Activated CD8-positive, alpha-beta T cell treated with anti-CD3 and anti-CD28 coated beads for 36 hours (primary cell): Measurements from ENCODE around the gene ATP1B3. TPM values are rescaled to one million over a fixed set of nuclear protein-coding genes. Genes with fewer than 3 reads are reported as not detected.

ENCODE experiments used
- ATAC-seq: fragments of 200-7000 bp; cut with Tn5 transposase; one replicate; pipeline ENCODE4 v1.10.0; 2021; ENCODE audit warnings: mild to moderate bottlenecking, moderate library complexity
- CTCF ChIA-PET: fragments of 350-600 bp; sonication (Branson Sonifier 250); formaldehyde crosslinking; loops from one replicate; lab custom pipeline; 2021; ENCODE audit warnings: antibody characterized with exemption; lab: Charles Lee
- POLR2A ChIA-PET: fragments of 350-600 bp; sonication (Branson Sonifier 250); formaldehyde crosslinking; loops from one replicate; lab custom pipeline; 2021; ENCODE audit warnings: antibody characterized with exemption; lab: Charles Lee
- DNase-seq: peaks from one replicate; pipeline ENCODE4 v3.0.0-alpha.2; 2020
- H3K27ac Mint-ChIP-seq: one replicate; pipeline ENCODE4 v1.8.0; 2021; ENCODE audit warnings: mild to moderate bottlenecking, mixed read lengths
- H3K27me3 Mint-ChIP-seq: one replicate; pipeline ENCODE4 v1.8.0; 2021; ENCODE audit warnings: mixed read lengths
- H3K36me3 Mint-ChIP-seq: one replicate; pipeline ENCODE4 v1.8.0; 2021; ENCODE audit warnings: low read depth, mixed read lengths
- H3K4me1 Mint-ChIP-seq: one replicate; pipeline ENCODE4 v1.8.0; 2021; ENCODE audit warnings: low read depth, mixed read lengths
- H3K4me3 Mint-ChIP-seq: one replicate; pipeline ENCODE4 v1.8.0; 2021; ENCODE audit warnings: mild to moderate bottlenecking, moderate library complexity, mixed read lengths
- H3K9me3 Mint-ChIP-seq: one replicate; pipeline ENCODE4 v1.8.0; 2021; ENCODE audit warnings: mixed read lengths
- intact Hi-C: fragments of 100-400 bp; cut with micrococcal nuclease; formaldehyde crosslinking; loops from one replicate; pipeline ENCODE4 v1.10.0; 2022
- total RNA-seq, 2 experiments: library from RNA; stranded (reverse); gene quantifications; one replicate each; pipeline ENCODE4 v1.2.3, GENCODE V29; 2021
- TF ChIP-seq, protein P1 (sequence below): fragments of 200-600 bp; IDR thresholded peaks from one replicate; pipeline ENCODE4 v1.8.0; 2022; ENCODE audit warnings: antibody characterized with exemption, mild to moderate bottlenecking

The ATP1B3 gene
- total RNA-seq, 2 experiments from 2014 or later: 127 to 134 TPM

DNA sequence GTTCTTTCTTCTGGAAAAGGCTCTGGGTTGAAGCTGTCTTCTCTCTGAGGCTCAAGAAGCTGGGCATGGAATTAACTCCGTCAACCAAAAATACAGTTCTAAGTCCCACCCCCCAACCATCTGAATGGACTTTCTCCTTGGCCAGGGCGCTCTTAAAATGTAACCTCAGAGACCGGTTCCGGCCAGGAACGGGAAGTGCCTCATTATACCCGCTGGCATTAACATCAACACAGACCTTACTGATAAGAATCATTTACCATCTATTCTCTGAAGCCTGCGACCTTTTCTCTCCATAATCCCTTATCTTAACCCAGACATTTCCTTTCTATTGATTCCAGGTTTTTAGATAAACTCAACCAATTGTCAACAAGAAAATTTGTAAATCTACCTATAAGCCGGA lies 64.7 kb downstream of the ATP1B3 start:
- H3K4me3 Mint-ChIP-seq: no peak overlapping the region
- peaks cover 16% of the 10 kb centered on the region for H3K4me1 Mint-ChIP-seq
- TF ChIP-seq, protein P1, sequence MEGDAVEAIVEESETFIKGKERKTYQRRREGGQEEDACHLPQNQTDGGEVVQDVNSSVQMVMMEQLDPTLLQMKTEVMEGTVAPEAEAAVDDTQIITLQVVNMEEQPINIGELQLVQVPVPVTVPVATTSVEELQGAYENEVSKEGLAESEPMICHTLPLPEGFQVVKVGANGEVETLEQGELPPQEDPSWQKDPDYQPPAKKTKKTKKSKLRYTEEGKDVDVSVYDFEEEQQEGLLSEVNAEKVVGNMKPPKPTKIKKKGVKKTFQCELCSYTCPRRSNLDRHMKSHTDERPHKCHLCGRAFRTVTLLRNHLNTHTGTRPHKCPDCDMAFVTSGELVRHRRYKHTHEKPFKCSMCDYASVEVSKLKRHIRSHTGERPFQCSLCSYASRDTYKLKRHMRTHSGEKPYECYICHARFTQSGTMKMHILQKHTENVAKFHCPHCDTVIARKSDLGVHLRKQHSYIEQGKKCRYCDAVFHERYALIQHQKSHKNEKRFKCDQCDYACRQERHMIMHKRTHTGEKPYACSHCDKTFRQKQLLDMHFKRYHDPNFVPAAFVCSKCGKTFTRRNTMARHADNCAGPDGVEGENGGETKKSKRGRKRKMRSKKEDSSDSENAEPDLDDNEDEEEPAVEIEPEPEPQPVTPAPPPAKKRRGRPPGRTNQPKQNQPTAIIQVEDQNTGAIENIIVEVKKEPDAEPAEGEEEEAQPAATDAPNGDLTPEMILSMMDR: no peak
- H3K9me3 Mint-ChIP-seq: no peaks in the 10 kb centered on the region
- DNase-seq: no peak
- ChIA-PET POLR2A (no interaction called here), CTCF (interaction anchor here (0.7 to 1.1 kb wide), 2 partner anchors 66 to 69 kb away, joined by 3 read pairs; no protein-coding TSS in a partner anchor)
- H3K36me3 Mint-ChIP-seq: no peaks in the 10 kb centered on the region
- no peak overlapping the region for H3K27ac Mint-ChIP-seq
- H3K27me3 Mint-ChIP-seq: no peaks in the 10 kb centered on the region
- ATAC-seq: no peak
- intact Hi-C loops: no loop called here

DNA sequence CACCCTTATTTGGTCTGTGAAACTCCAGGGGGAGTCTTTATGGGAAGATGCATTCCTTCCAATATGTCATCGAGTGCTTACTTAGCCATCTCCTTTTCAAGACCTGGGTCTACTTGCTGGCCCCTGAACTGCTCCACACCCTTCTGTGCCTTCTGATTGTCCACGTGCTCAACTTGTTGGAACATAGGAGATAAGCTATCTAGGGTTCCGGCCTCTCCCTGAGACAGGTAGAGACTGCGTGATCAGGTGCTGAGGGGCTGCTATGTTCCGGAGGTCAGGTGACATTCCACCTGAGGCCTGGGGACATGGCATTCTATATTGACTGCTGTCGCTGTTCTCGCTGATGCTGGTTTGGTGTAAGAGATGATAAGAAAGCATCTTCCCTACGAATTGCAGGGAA lies 65.6 kb downstream of the ATP1B3 start:
- Mint-ChIP-seq H3K4me1 (peaks cover 16% of the 10 kb centered on the region), H3K27me3 (no peaks in the 10 kb centered on the region), H3K27ac (no peak overlapping the region), H3K9me3 (no peaks in the 10 kb centered on the region), H3K36me3 (no peaks in the 10 kb centered on the region), H3K4me3 (no peak overlapping the region)
- POLR2A ChIA-PET: no interaction called here
- DNase-seq: no peak
- CTCF ChIA-PET: no interaction called here
- intact Hi-C loops: no loop called here
- no peak for ATAC-seq
- TF ChIP-seq, protein P1: no peak

DNA sequence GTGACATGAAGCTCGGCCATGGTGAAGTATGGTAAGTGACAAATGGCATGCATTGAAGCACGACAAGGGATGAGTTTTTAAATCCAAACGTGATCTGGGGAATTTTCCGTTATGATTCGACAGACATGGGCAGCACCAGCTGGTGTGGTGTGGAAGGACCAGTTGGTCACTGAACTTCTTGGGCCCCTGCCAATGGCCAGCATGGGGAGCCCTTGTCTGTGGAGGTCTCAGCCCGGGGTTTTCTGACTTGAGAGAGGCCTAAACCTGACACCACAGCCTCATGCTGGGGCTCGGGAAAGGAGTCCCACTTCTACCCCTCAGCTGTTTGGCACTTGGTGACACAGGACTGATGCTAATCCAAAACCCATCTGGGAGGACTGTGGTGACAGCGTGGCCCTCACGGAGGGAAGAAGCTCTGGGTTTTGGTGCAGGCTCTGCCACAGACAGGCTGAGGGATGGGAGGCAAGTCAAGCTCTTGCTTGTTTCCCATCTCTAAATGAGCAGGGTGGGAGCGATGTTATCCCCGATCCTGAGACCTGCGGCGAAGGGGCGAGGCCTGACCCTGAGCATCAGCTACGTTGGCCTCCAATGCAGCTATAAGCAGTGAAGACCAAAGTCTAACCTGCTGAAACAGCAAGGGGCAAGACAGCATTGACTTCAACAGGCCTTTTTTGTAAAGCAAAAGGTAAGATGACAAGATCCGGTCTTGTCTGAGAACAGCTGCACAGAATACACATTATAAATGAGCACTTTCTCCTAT lies 69.5 kb downstream of the ATP1B3 start:
- ATAC-seq: no peak
- Mint-ChIP-seq H3K4me3 (no peak overlapping the region), H3K27ac (no peak overlapping the region), H3K9me3 (no peaks in the 10 kb centered on the region), H3K36me3 (peaks cover 2% of the 10 kb centered on the region), H3K4me1 (peaks cover 10% of the 10 kb centered on the region), H3K27me3 (no peaks in the 10 kb centered on the region)
- intact Hi-C loops: no loop called here
- POLR2A ChIA-PET: no interaction called here
- TF ChIP-seq, protein P1: no peak
- no peak for DNase-seq
- CTCF ChIA-PET: interaction anchor here (0.6 to 1.6 kb wide), 2 partner anchors 21 to 207 kb away, joined by 3 to 5 read pairs; partner anchors contain the start of gene RNF7

DNA sequence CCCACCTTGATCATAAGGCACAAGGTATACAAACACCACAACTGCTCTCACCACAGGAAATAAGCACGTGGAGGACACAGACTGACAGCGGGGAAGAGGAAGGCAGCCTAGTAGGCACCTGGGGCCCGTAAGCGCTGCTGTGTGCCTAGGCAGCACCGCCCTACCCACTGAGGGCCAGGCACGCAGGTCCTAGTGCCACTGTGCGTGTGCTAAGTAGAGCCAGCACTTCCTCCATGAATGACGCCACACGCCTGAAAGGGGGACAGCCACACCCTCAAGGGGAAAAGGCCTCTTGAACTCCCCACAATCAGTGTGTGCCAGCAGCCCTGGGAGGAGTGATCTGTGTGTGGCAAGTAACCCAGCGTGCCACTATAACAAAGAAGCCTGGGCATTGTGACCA lies 73.0 kb downstream of the ATP1B3 start:
- H3K36me3 Mint-ChIP-seq: peaks cover 2% of the 10 kb centered on the region
- H3K4me1 Mint-ChIP-seq: peaks cover 5% of the 10 kb centered on the region
- DNase-seq (no peak), ATAC-seq (no peak)
- no peak overlapping the region for H3K27ac Mint-ChIP-seq
- TF ChIP-seq, protein P1: no peak
- ChIA-PET CTCF (no interaction called here), POLR2A (no interaction called here)
- intact Hi-C loops: no loop called here
- H3K9me3 Mint-ChIP-seq: no peaks in the 10 kb centered on the region
- no peaks in the 10 kb centered on the region for H3K27me3 Mint-ChIP-seq
- H3K4me3 Mint-ChIP-seq: no peak overlapping the region

DNA sequence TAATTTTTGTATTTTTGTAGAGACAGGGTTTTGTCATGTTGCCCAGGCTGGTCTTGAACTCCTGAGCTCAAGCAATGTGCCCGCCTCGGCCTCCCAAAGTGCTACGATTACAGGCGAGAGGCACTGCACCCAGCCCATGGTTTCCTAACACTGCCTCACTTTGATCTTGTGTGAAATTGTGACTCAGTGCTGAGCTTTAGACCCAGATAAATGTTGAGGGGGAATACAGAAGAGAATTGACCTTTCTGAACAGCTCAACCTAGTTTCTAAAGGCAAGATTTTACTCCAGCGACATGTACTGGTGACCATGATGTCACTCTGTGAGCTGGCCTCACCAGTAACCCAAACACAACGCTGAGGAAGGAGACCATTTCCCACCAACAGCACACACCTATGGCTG lies 73.5 kb downstream of the ATP1B3 start:
- Mint-ChIP-seq H3K27ac (peak overlapping the region; percentile 55), H3K36me3 (peaks cover 2% of the 10 kb centered on the region), H3K4me3 (no peak overlapping the region), H3K4me1 (peaks cover 6% of the 10 kb centered on the region), H3K9me3 (no peaks in the 10 kb centered on the region), H3K27me3 (no peaks in the 10 kb centered on the region)
- ChIA-PET CTCF (no interaction called here), POLR2A (no interaction called here)
- DNase-seq (peak; percentile 49), ATAC-seq (peak; percentile 87)
- intact Hi-C loops: no loop called here
- TF ChIP-seq, protein P1: no peak
